ENCODE measurements around the gene FNDC3B.

Gene FNDC3B

GRCh38 chr3:172182797-172183196 lies 143.4 kb downstream of the FNDC3B start:
- in situ Hi-C loops (cut with HindIII; ENCODE audit: low sequenced_read_pairs), result no loop called here

- in situ Hi-C loops (cut with HindIII; ENCODE audit: low sequenced_read_pairs), result no loop called here
These were observed 144.9 kb downstream of the FNDC3B start for GRCh38 chr3:172184106-172184822.

DNA sequence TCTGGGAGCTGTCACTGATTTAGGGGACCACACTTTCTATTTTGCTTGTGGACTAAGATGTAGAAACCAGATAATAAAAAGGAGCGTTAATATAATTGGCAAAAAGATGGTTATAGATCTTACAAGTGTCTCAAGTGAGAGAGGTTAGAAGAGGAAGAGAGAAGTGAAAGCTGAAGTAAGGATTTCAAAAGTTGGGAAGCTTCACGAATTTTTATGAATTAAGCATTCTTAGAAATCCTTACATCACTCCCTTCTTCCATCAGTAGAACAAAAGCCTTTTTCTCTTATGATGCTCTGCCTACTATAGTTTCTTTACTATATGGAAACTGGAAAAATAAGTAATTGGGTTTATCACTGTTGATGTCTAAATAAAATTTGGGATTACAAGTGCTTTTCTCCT lies 146.5 kb downstream of the FNDC3B start:
- in situ Hi-C loops (cut with HindIII; ENCODE audit: low sequenced_read_pairs), result no loop called here

DNA sequence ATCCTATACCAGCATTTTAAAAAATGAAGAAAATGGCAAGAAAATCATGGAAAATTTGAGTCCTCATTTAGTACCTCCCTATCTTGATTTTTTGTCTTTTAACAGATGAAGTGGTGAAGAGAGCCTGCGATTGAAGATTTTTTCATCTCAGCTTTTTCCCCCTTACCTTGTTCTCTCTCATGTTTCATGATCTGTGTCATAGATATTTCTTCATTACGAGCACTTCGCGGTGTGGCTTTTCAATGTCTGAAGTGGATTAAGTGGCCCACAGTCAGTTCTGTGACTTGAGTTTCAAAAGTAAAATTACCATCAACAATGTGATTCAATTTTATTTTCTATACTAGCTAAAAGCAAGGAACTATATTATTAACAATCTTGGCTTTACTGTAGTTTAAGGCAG lies 147.2 kb downstream of the FNDC3B start:
- in situ Hi-C loops (cut with HindIII; ENCODE audit: low sequenced_read_pairs), result no loop called here

DNA sequence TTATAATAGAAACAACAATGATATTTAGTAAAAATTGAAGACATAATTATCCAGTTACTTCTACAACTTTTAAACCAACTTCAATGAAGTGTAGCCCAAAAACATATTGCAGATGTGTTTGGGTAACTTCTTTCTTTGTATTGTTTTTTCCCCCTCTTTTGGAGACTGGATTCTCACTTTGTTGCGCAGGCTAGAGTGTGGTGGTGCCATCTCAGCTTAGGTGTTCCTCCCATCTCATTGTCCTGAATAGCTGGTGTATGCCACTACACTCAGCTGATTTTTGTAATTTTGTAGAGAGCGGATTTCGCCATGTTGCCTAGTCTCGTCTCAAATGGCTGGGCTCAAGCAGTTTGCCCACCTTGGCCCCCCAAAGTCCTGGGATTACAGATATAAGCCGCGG lies 148.1 kb downstream of the FNDC3B start:
- in situ Hi-C loops (cut with HindIII; ENCODE audit: low sequenced_read_pairs), result no loop called here

DNA sequence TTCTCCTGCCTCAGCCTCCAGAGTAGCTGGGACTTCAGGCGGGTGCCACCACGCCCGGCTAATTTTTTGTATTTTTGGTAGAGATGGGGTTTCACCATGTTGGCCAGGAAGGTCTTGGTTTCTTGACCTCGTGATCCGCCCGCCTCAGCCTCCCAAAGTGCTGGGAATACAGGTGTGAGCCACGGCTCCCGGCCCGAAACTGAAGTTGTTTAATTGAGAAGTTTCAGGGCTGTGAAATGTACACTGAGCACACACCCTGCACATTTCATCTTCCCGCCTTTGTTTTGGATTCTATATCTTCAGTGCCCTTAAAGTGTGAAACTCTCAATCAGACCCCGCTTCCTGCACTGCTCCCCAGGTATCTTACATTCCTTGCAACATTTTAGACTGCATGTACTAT lies 149.1 kb downstream of the FNDC3B start:
- in situ Hi-C loops (cut with HindIII; ENCODE audit: low sequenced_read_pairs), result no loop called here

GRCh38 chr3:172189213-172189612 lies 149.8 kb downstream of the FNDC3B start:
- in situ Hi-C loops (cut with HindIII; ENCODE audit: low sequenced_read_pairs), result no loop called here

DNA sequence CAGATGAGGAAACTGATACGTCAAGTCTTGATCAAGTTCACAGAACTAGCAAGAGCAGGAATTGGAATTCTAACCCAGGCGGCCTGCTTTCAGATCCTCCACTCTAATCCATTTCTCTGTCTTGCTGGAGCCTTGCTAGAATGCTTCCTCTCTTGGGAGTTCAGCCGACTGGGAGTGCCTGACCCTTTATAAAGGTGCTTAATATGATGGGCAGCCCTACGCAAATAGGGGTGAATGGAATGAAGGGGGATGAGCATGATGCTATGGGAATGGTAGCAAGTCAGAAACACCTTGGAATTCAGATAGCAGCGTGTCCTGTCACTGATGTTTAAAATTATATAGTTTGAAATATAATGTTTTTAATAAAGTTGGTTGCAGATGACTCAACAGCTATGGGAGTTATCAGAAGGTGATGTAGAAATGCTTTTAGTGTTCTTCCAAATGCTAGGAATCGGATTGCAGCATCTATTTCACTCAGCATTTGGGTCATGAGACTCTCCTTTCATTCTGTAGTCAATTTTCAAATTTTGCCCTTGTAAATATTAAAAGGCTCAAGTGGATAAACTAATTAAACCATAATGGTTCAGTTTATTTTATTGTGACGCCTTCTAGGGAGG lies 150.7 kb downstream of the FNDC3B start:
- in situ Hi-C loops (cut with HindIII; ENCODE audit: low sequenced_read_pairs), result no loop called here

DNA sequence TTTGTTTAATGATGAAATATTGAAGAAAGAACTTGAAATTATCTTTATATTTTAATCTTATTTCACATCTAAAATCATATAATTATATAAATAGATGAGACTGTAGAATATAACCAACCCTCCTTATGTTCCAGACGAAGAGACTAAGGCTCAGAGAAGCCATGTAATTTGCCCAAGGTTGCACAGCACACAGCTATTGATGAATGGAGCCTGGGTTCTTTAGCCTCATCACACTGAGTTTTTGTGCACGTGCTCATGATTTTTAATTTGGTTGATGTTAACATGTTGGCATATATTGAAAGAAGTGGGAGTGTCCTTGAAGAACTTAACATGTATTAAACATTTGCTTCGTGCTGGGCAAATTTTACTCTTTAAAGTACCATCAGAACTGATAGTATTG lies 151.6 kb downstream of the FNDC3B start:
- in situ Hi-C loops (cut with HindIII; ENCODE audit: low sequenced_read_pairs), result no loop called here

- in situ Hi-C loops (cut with HindIII; ENCODE audit: low sequenced_read_pairs), result no loop called here
These were observed 152.3 kb downstream of the FNDC3B start for GRCh38 chr3:172191629-172192028.

GRCh38 chr3:172192830-172193415 lies 153.5 kb downstream of the FNDC3B start:
- in situ Hi-C loops (cut with HindIII; ENCODE audit: low sequenced_read_pairs), result no loop called here

GRCh38 chr3:172193436-172193835 lies 154.1 kb downstream of the FNDC3B start:
- in situ Hi-C loops (cut with HindIII; ENCODE audit: low sequenced_read_pairs), result no loop called here

DNA sequence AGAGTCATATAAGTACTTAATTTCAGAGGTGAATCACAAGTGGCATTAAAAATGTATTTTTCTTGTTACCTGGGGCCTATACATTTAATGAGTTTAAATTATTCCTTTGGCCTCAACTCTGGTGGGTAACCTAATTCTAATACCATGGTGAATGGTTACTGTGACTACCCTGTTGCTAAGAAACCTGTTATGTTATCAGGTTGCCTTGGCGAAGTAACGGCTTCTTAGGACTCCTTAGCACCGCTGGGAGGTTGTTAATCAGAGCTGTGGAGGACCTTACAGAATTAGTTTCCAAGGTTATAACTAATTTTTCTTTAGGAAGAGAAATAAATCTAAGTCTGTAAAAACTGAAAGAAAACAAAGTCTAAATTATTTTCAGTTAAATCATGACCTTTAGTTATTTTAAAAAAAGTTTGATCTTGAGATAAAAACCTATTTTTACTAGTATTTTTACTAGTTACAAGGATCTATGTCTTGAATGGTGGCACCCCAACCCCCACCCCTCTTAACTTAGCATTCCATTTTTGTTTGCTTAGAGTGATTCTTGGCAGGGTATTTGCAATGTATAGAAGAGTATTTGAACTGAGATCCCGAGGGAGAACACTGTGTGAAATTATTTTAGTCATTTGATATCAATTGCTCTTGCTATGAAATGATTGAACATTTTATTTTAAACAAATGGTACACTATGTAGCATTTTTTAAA lies 155.5 kb downstream of the FNDC3B start:
- in situ Hi-C loops (cut with HindIII; ENCODE audit: low sequenced_read_pairs), result no loop called here

DNA sequence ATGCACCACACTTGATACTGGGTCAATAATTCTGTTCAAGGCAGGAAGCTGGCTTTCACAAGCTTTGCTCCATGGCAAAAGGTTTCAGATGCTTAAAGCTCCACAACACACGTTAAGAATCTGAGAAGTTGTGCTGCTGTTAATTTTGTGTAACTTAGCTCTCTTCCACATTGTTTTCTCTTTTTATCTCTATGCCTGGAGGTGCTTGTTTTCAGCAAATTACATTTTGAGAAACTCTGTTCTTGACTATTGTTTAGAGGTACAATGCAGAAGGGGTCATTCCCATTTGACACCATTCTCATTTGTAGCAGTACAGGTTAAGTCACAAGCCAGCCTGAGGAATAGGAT lies 156.0 kb downstream of the FNDC3B start:
- in situ Hi-C loops (cut with HindIII; ENCODE audit: low sequenced_read_pairs), result no loop called here

GRCh38 chr3:172197344-172197743 lies 158.0 kb downstream of the FNDC3B start:
- in situ Hi-C loops (cut with HindIII; ENCODE audit: low sequenced_read_pairs), result no loop called here

GRCh38 chr3:172198428-172198827 lies 159.1 kb downstream of the FNDC3B start:
- in situ Hi-C loops (cut with HindIII; ENCODE audit: low sequenced_read_pairs), result no loop called here

DNA sequence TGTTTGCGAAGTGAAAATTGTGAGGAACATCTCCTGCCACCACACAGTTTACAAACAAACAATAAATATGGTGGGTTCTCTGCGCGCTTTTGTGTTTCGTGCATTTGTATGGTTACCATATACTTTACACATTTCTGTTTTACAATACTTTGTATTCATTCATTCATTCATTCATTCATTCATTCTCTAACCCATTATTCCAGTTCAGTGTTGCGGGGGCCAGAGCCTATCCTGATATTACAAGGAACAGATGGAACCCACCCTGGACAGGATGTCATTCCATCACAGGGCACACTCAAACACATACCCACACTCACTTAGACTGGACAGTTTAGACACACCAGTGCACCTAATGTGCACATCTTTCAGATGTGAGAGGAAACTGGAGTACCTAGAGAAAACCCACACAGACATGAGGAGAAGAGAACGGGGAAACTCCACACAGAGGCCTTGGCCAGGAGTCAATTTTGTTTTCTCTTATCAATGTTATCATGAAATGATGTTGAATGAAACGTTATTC lies 160.5 kb downstream of the FNDC3B start:
- in situ Hi-C loops (cut with HindIII; ENCODE audit: low sequenced_read_pairs), result no loop called here

GRCh38 chr3:172201136-172201869 lies 161.9 kb downstream of the FNDC3B start:
- in situ Hi-C loops (cut with HindIII; ENCODE audit: low sequenced_read_pairs), result no loop called here

DNA sequence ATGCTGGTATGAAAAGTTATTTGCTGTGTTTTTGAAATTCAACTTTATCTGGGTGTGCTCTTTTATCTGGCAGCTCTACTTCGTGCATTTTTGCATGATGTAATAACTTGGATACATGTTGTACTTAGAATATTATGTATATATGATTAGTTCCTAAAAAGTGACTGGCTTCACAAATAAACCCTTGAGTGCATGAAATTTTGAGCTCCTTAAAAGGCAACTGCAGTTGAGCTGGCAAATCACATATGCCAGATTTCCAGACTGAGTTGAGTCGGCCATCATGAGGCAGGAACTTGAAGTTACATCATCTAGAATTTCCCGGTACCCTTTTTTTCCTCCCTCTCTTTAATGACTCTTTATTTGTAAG lies 162.5 kb downstream of the FNDC3B start:
- in situ Hi-C loops (cut with HindIII; ENCODE audit: low sequenced_read_pairs), result no loop called here

DNA sequence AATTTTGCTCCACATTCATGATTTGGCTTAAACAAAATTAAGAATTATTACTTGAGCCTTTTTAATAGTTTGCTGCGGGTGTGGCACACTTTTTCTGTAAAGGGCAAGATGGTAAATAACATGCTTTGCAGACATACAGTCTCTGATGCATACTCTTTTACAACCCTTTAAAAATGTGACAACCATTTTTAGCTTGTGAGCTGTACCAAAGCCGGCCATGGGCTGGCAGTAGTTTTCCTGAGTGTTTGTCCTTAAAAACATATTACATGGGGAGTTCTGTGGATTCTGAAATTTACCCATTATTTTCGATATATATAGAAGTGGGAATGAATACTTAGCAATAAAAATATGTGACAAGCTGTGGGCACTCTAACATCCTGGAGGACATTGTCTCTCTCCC lies 163.4 kb downstream of the FNDC3B start:
- in situ Hi-C loops (cut with HindIII; ENCODE audit: low sequenced_read_pairs), result no loop called here

All from endothelial cell of hepatic sinusoid (primary cell).